Epithelial cell of proximal tubule (primary cell): ENCODE measurements around the gene CDR2L. TPM values are rescaled to one million over a fixed set of nuclear protein-coding genes. Genes with fewer than 3 reads are reported as not detected.
A peak's percentile ranks its signal among the peaks of the same experiment; 100 is the strongest.

Source experiments
- DNase-seq: peaks from one replicate; pipeline ENCODE4 v3.0.0-alpha.2; 2011; ENCODE audit warnings: low read depth
- H3K4me3 ChIP-seq: 2 replicates; pipeline ENCODE4 v1.5.1; 2011; ENCODE audit warnings: low read depth, mild to moderate bottlenecking, low read length
- total RNA-seq: library from RNA; depleted of rRNA; stranded (reverse); fragments of >200 nt; gene quantifications from 2 replicates; pipeline ENCODE4 v1.2.3, GENCODE V29; 2015
- TF ChIP-seq, protein P1 (sequence below): conservative IDR thresholded peaks from 2 replicates; pipeline ENCODE4 v1.5.1; 2012; ENCODE audit warnings: low read depth, mild to moderate bottlenecking, low read length

The CDR2L gene
- total RNA-seq, 1 donor from 2014 or later, result 64.4 TPM

DNA sequence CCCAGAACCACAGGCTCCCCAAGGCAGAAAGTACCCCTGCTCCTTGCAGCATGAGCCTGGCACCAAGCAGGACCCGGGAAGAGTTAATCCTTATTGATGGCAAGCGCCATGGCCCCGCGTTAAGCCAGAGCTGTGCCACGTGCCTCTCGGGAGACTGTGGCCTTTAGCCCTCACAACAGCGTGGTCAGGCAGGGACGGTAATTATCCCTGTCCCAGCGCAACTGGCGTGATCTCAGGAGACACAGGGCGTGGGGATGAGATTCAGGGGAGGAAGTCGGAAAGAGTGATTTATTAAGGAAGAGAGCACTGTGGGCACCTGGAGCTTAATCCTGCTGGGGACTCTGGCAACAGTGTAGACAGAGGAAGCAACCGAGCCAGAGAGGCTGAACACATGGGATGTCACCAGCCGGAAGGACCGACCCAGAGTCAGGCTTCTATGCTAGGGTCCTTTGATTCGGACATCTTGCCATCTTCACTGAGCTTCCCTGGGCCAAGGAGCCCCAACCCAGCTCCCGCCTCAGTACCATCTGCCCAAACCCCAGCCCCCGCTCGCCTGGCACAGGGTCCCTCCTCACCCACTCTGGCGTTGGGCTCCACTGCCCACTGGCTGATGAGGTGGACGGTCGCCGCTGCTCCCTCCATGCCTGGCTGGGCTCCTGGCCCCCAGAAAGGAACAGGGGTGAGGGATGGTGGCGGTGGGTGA, 34.9 kb upstream of the CDR2L start:
- no peak overlapping the region for H3K4me3 ChIP-seq
- no peak for DNase-seq
- TF ChIP-seq, protein P1, sequence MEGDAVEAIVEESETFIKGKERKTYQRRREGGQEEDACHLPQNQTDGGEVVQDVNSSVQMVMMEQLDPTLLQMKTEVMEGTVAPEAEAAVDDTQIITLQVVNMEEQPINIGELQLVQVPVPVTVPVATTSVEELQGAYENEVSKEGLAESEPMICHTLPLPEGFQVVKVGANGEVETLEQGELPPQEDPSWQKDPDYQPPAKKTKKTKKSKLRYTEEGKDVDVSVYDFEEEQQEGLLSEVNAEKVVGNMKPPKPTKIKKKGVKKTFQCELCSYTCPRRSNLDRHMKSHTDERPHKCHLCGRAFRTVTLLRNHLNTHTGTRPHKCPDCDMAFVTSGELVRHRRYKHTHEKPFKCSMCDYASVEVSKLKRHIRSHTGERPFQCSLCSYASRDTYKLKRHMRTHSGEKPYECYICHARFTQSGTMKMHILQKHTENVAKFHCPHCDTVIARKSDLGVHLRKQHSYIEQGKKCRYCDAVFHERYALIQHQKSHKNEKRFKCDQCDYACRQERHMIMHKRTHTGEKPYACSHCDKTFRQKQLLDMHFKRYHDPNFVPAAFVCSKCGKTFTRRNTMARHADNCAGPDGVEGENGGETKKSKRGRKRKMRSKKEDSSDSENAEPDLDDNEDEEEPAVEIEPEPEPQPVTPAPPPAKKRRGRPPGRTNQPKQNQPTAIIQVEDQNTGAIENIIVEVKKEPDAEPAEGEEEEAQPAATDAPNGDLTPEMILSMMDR, result no peak

- H3K4me3 ChIP-seq, result no peak overlapping the region
- TF ChIP-seq, protein P1, result no peak
- no peak for DNase-seq
Measured at GRCh38 chr17:74953134-74953687, 34.2 kb upstream of the CDR2L start.

GRCh38 chr17:74954115-74954514, 33.3 kb upstream of the CDR2L start:
- TF ChIP-seq, protein P1, result no peak
- DNase-seq, result no peak
- no peak overlapping the region for H3K4me3 ChIP-seq

GRCh38 chr17:74954665-74955421, 32.6 kb upstream of the CDR2L start:
- TF ChIP-seq, protein P1, result no peak
- H3K4me3 ChIP-seq, result no peak overlapping the region
- DNase-seq, result no peak

GRCh38 chr17:74956093-74956492, 31.3 kb upstream of the CDR2L start:
- H3K4me3 ChIP-seq, result no peak overlapping the region
- TF ChIP-seq, protein P1, result no peak
- DNase-seq, result no peak

DNA sequence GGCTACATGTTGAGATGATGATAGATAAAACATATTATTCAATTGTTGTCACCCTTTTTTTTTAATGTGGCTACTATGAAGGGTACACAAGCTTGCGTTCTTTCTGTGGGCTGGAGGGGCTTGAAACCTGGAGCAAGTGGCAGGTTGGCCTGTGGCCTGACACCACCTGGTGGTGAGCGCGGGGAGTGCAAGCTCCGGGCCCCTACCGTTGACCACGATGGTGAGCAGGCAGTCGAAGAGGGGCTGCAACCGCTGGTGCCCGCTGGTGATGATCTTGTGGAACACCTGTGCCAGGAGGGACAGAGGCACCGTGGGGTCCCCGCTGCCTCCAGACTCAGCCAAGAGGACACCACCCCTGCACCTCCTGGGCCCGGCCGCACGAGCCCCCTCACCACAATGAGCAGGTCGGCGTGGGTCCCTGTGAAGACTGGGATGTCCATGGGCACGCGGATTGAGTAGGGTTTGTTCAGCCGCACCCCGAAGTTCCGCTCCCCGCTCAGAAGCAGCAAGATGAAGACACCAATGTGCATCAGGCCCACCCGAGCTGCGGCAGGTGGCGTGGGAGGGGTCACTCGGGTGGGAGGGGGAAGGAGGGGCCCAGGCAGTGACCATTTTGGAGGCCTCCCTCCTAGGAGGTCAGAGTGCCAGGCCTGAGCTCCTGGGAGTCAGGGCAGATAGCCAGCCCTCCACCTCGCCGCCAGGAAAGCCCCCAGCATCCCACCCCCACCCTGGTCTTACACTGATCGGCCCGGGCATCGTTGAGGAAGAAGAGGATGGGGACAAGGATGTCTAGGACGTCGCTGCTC, 29.3 kb upstream of the CDR2L start:
- TF ChIP-seq, protein P1, result peak; percentile 83
- DNase-seq, result no peak
- no peak overlapping the region for H3K4me3 ChIP-seq
